Neural progenitor cell (in vitro differentiated cells): Measurements from ENCODE around the gene PDE6A. TPM values are rescaled to one million over a fixed set of nuclear protein-coding genes. Genes with fewer than 3 reads are reported as not detected.

ENCODE experiments used
- DNase-seq: peaks from one replicate; pipeline ENCODE4 v3.0.0-alpha.2; 2016; ENCODE audit warnings: low spot score
- H2AFZ ChIP-seq: fragments of 200-600 bp; sonication (generic); replicated peaks from 2 replicates; pipeline ENCODE4 v1.6.1; 2016; ENCODE audit warnings: antibody characterized with exemption
- H3F3A ChIP-seq: fragments of 200-600 bp; sonication (generic); 2 replicates; pipeline ENCODE4 v1.6.1; 2016; ENCODE audit warnings: antibody characterized with exemption, low read depth
- H3K27ac ChIP-seq: fragments of 200-600 bp; sonication (generic); 2 replicates; pipeline ENCODE4 v1.5.1; 2016; ENCODE audit warnings: mild to moderate bottlenecking
- H3K27me3 ChIP-seq: fragments of 200-600 bp; sonication (generic); 2 replicates; pipeline ENCODE4 v1.6.1; 2016; ENCODE audit warnings: mild to moderate bottlenecking, moderate library complexity
- H3K36me3 ChIP-seq: fragments of 200-600 bp; sonication (generic); 2 replicates; pipeline ENCODE4 v1.5.1; 2016
- H3K4me1 ChIP-seq: fragments of 200-600 bp; sonication (generic); 2 replicates; pipeline ENCODE4 v1.6.1; 2016; ENCODE audit warnings: mixed run types
- H3K4me2 ChIP-seq: fragments of 200-600 bp; sonication (generic); 2 replicates; pipeline ENCODE4 v1.6.1; 2016
- H3K4me3 ChIP-seq: fragments of 200-600 bp; sonication (generic); 2 replicates; pipeline ENCODE4 v1.5.1; 2016
- H3K79me2 ChIP-seq: fragments of 200-600 bp; sonication (generic); 2 replicates; pipeline ENCODE4 v1.6.1; 2016; ENCODE audit warnings: low read depth
- H3K9ac ChIP-seq: fragments of 200-600 bp; sonication (generic); 2 replicates; pipeline ENCODE4 v1.6.1; 2016
- H3K9me3 ChIP-seq: fragments of 200-600 bp; sonication (generic); 2 replicates; pipeline ENCODE4 v1.5.1; 2016; ENCODE audit warnings: low read depth
- H4K20me1 ChIP-seq: fragments of 200-600 bp; sonication (generic); 2 replicates; pipeline ENCODE4 v1.6.1; 2016; ENCODE audit warnings: low read depth
- H3K27ac Mint-ChIP-seq: 3 replicates; pipeline ENCODE4 v1.8.0; 2021; ENCODE audit warnings: mixed read lengths
- H3K27me3 Mint-ChIP-seq: 2 replicates; pipeline ENCODE4 v1.8.0; 2022; ENCODE audit warnings: low read depth, mild to moderate bottlenecking, inconsistent platforms, moderate library complexity, mixed read lengths; ENCODE audit not compliant: insufficient read depth
- H3K36me3 Mint-ChIP-seq: 3 replicates; pipeline ENCODE4 v1.8.0; 2021; ENCODE audit warnings: mixed read lengths
- H3K4me1 Mint-ChIP-seq: 3 replicates; pipeline ENCODE4 v1.8.0; 2021; ENCODE audit warnings: mixed read lengths
- H3K4me3 Mint-ChIP-seq: 3 replicates; pipeline ENCODE4 v1.8.0; 2021; ENCODE audit warnings: mild to moderate bottlenecking, moderate library complexity, mixed read lengths
- H3K9me3 Mint-ChIP-seq: 3 replicates; pipeline ENCODE4 v1.8.0; 2020; ENCODE audit warnings: mixed read lengths
- CTCF ChIP-seq: fragments of 200-600 bp; sonication (generic); IDR thresholded peaks from 2 replicates; pipeline ENCODE4 v1.5.1; 2017; ENCODE audit warnings: antibody characterized with exemption, mild to moderate bottlenecking
- EZH2 ChIP-seq: fragments of 200-600 bp; sonication (generic); IDR thresholded peaks from 2 replicates; pipeline ENCODE4 v1.6.1; 2017; ENCODE audit warnings: antibody characterized with exemption, mild to moderate bottlenecking, moderate library complexity
- EZH2phosphoT487 ChIP-seq: fragments of 200-600 bp; sonication (generic); IDR thresholded peaks from 2 replicates; pipeline ENCODE4 v1.6.1; 2017; ENCODE audit warnings: antibody characterized with exemption
- total RNA-seq: library from RNA; depleted of rRNA; stranded (reverse); fragments of >200 nt; gene quantifications from 2 replicates; pipeline ENCODE4 v1.2.3, GENCODE V29; 2015; ENCODE audit warnings: low replicate concordance

The PDE6A gene
- total RNA-seq, 1 donor from 2014 or later = not detected

GRCh38 chr5:149917073-149917676, 27.4 kb downstream of the PDE6A start:
- H2AFZ ChIP-seq = no peak overlapping the region
- no peaks in the 10 kb centered on the region for H4K20me1 ChIP-seq

GRCh38 chr5:149916334-149917072, 28.1 kb downstream of the PDE6A start:
- H3K9me3 ChIP-seq = no peaks in the 10 kb centered on the region
- no peaks in the 10 kb centered on the region for H3K27me3 ChIP-seq
- no peaks in the 10 kb centered on the region for H3K79me2 ChIP-seq
- Mint-ChIP-seq H3K27ac (no peak overlapping the region), H3K4me1 (peaks cover 30% of the 10 kb centered on the region), H3K9me3 (peaks cover 4% of the 10 kb centered on the region), H3K36me3 (no peaks in the 10 kb centered on the region), H3K27me3 (no peaks in the 10 kb centered on the region), H3K4me3 (no peak overlapping the region)
- TF ChIP-seq EZH2phosphoT487 = no peak
- TF ChIP-seq CTCF = no peak
- TF ChIP-seq EZH2 = no peak
- no peak overlapping the region for H3K4me3 ChIP-seq
- H3K36me3 ChIP-seq = no peaks in the 10 kb centered on the region
- H3K27ac ChIP-seq = no peak overlapping the region
- DNase-seq = no peak
- no peaks in the 10 kb centered on the region for H3F3A ChIP-seq
- no peak overlapping the region for H3K4me2 ChIP-seq
- H2AFZ ChIP-seq = peak overlapping the region; percentile 52
- H3K4me1 ChIP-seq = peaks cover 19% of the 10 kb centered on the region
- no peaks in the 10 kb centered on the region for H4K20me1 ChIP-seq
- H3K9ac ChIP-seq = no peak overlapping the region

More at GRCh38 chr5:149917073-149917676, 27.4 kb downstream of the PDE6A start:
- Histone ChIP-seq H3K4me1 (peaks cover 19% of the 10 kb centered on the region), H3K4me2 (no peak overlapping the region), H3F3A (no peaks in the 10 kb centered on the region), H3K4me3 (no peak overlapping the region), H3K79me2 (no peaks in the 10 kb centered on the region), H3K27ac (no peak overlapping the region), H3K9me3 (no peaks in the 10 kb centered on the region), H3K36me3 (no peaks in the 10 kb centered on the region), H3K9ac (no peak overlapping the region), H3K27me3 (no peaks in the 10 kb centered on the region)
- Mint-ChIP-seq H3K36me3 (no peaks in the 10 kb centered on the region), H3K9me3 (peaks cover 4% of the 10 kb centered on the region), H3K4me1 (peaks cover 30% of the 10 kb centered on the region), H3K27ac (no peak overlapping the region), H3K4me3 (no peak overlapping the region), H3K27me3 (no peaks in the 10 kb centered on the region)
- TF ChIP-seq EZH2 (no peak), CTCF (no peak), EZH2phosphoT487 (no peak)
- no peak for DNase-seq

- H3K27ac Mint-ChIP-seq = peak overlapping the region; percentile 96
Measured at GRCh38 chr5:149915392-149916260, 29.0 kb downstream of the PDE6A start.

More at GRCh38 chr5:149915392-149916260, 29.0 kb downstream of the PDE6A start:
- DNase-seq = no peak
- H3K27ac ChIP-seq = no peak overlapping the region
- Mint-ChIP-seq H3K36me3 (no peaks in the 10 kb centered on the region), H3K27me3 (no peaks in the 10 kb centered on the region), H3K9me3 (peaks cover 4% of the 10 kb centered on the region), H3K4me1 (peaks cover 30% of the 10 kb centered on the region), H3K4me3 (peak overlapping the region; percentile 49)
- no peaks in the 10 kb centered on the region for H3K27me3 ChIP-seq
- H3K4me2 ChIP-seq = no peak overlapping the region
- H3K4me1 ChIP-seq = peaks cover 19% of the 10 kb centered on the region
- H3F3A ChIP-seq = no peaks in the 10 kb centered on the region
- no peaks in the 10 kb centered on the region for H4K20me1 ChIP-seq
- H3K36me3 ChIP-seq = no peaks in the 10 kb centered on the region
- TF ChIP-seq CTCF = no peak
- TF ChIP-seq EZH2 = no peak
- H3K9me3 ChIP-seq = no peaks in the 10 kb centered on the region
- H3K9ac ChIP-seq = no peak overlapping the region
- H2AFZ ChIP-seq = no peak overlapping the region
- H3K79me2 ChIP-seq = no peaks in the 10 kb centered on the region
- no peak overlapping the region for H3K4me3 ChIP-seq
